GM21360 (cell line): ENCODE measurements around the gene BRF1.
"Not testable (repeated sequence)": the region's sequence is repeated elsewhere in the genome, so short reads cannot be mapped to it uniquely, and the experiment has no call there.

Experiments used
- ATAC-seq: cut with Tn5 transposase; IDR thresholded peaks from one replicate; pipeline ENCODE4 v1.9.1; 2021; ENCODE audit warnings: mild to moderate bottlenecking, moderate library complexity; ENCODE audit not compliant: unreplicated experiment

Gene BRF1

GRCh38 chr14:105294142-105294597, 6.6 kb downstream of the BRF1 start:
- ATAC-seq: no peak

- ATAC-seq: no peak
These were observed 7.7 kb downstream of the BRF1 start for GRCh38 chr14:105292826-105293711.

GRCh38 chr14:105290621-105291346, 10.0 kb downstream of the BRF1 start:
- no peak for ATAC-seq

- not testable (repeated sequence) for ATAC-seq
These were observed 11.9 kb downstream of the BRF1 start for GRCh38 chr14:105288936-105289335.

- no peak for ATAC-seq
These were observed 13.3 kb downstream of the BRF1 start for GRCh38 chr14:105287249-105288102.

GRCh38 chr14:105286759-105287144, 14.0 kb downstream of the BRF1 start:
- no peak for ATAC-seq

GRCh38 chr14:105285174-105285573, 15.6 kb downstream of the BRF1 start:
- ATAC-seq: no peak

GRCh38 chr14:105283899-105284298, 16.9 kb downstream of the BRF1 start:
- ATAC-seq: no peak

- no peak for ATAC-seq
These were observed 17.8 kb downstream of the BRF1 start for GRCh38 chr14:105283028-105283427.

- no peak for ATAC-seq
These were observed 18.6 kb downstream of the BRF1 start for GRCh38 chr14:105282098-105282725.

- ATAC-seq: no peak
These were observed 19.3 kb downstream of the BRF1 start for GRCh38 chr14:105281371-105282097.

- no peak for ATAC-seq
These were observed 20.3 kb downstream of the BRF1 start for GRCh38 chr14:105280525-105280924.

- ATAC-seq: no peak
These were observed 21.0 kb downstream of the BRF1 start for GRCh38 chr14:105279642-105280361.

GRCh38 chr14:105277448-105277847, 23.4 kb downstream of the BRF1 start:
- ATAC-seq: not testable (repeated sequence)

- ATAC-seq: no peak
These were observed 25.4 kb downstream of the BRF1 start for GRCh38 chr14:105275267-105275946.

GRCh38 chr14:105274637-105275036, 26.2 kb downstream of the BRF1 start:
- ATAC-seq: no peak

- ATAC-seq: no peak
These were observed 27.7 kb downstream of the BRF1 start for GRCh38 chr14:105273062-105273461.

- no peak for ATAC-seq
These were observed 28.2 kb downstream of the BRF1 start for GRCh38 chr14:105272623-105273022.
